Measurements from ENCODE around the gene NUS1. TPM values are rescaled to one million over a fixed set of nuclear protein-coding genes. Genes with fewer than 3 reads are reported as not detected.

Gene NUS1
- polyA plus RNA-seq (2013, experiment 1 of 2), result 35.9 TPM
- 37.2 TPM for polyA plus RNA-seq (2013, experiment 2 of 2)

DNA sequence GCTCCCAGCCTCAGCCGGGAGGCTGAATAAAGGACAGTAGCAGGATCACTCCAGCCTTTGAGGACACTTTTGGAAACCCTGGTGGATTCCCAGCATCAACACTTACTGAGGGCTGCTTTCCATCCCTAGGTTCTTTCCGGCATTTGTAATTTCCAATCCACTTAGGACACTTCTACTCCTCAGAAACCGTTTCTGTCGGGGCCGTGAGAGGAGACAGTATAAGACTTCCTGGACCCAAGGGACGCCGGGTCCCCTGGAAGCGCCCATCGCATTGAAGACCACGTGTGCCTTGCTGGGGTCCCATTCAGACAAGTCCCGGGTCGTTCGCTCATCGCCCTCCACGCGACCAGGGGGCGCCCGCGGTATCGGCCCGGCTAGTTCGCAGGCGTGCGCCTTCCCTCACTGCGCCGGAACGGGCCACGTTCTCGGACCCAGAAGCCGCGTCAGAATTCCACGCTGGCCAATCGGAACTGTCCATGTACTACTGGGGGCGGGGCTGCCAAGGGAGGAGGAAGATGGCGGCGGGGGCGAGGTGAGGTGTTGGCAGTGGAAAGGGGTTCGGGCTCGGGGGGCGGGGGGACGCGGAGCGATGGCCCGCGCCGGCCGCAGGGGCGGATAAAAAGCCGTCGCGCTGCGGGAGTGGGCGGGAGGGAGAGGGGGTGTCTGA, at the start of gene NUS1:
Gene NUS1 (plus strand): TSS at position 479 of the 667 bp plus-strand sequence. CDS start 202 bp downstream, outside the sequence.
- Histone ChIP-seq H3K36me3 (ENCODE audit: control insufficient read depth in 1 of 2, insufficient read depth in 2 of 2, low read depth in 1 of 2, low read length in 2 of 2) (no peaks in the 10 kb centered on the region), H2BK12ac (ENCODE audit: low read length in 2 of 2) (no peak within 1 kb of the TSS), H4K91ac (ENCODE audit: low read length) (no peak within 1 kb of the TSS), H3K9me3 (ENCODE audit: control insufficient read depth, low read length) (no peaks in the 10 kb centered on the region), H4K8ac (ENCODE audit: low read length) (peak within 1 kb of the TSS; percentile 91), H3K27ac (ENCODE audit: low read length, poor library complexity, severe bottlenecking) (no peak within 1 kb of the TSS), H3K4ac (ENCODE audit: low read depth in 1 of 2, low read length in 2 of 2) (peak within 1 kb of the TSS; percentile 41 to 54), H2BK5ac (ENCODE audit: low read depth, low read length, poor library complexity, severe bottlenecking) (no peak within 1 kb of the TSS), H3K14ac (ENCODE audit: low read length in 2 of 2) (no peak within 1 kb of the TSS), H2BK120ac (ENCODE audit: low read depth, low read length) (no peak within 1 kb of the TSS), H3K18ac (ENCODE audit: low read depth in 1 of 2, low read length in 2 of 2) (peak within 1 kb of the TSS in 1 of 2 experiments; percentile 68), H3K4me3 (ENCODE audit: insufficient read depth in 1 of 2, low read depth in 1 of 2, low read length in 2 of 2) (peak within 1 kb of the TSS; percentile 89 to 91), H3K9ac (ENCODE audit: low read length) (peak within 1 kb of the TSS; percentile 90), H2AK5ac (ENCODE audit: low read length, severe bottlenecking) (no peak within 1 kb of the TSS), H3K79me1 (replicated peaks; ENCODE audit: low read length, poor library complexity, severe bottlenecking) (peaks cover 7% of the 10 kb centered on the region), H3K23ac (ENCODE audit: low read length in 2 of 2) (no peak within 1 kb of the TSS), H3K27me3 (ENCODE audit: control insufficient read depth in 1 of 2, insufficient read depth in 1 of 2, low read length in 2 of 2) (no peaks in the 10 kb centered on the region), H3K4me1 (ENCODE audit: control insufficient read depth, insufficient read depth, low read depth, low read length) (peaks cover 4% of the 10 kb centered on the region), H3K4me2 (ENCODE audit: low read length, poor library complexity, severe bottlenecking) (peak within 1 kb of the TSS; percentile 82), H2BK15ac (ENCODE audit: low read depth, poor library complexity, severe bottlenecking) (no peak within 1 kb of the TSS), H2AFZ (ENCODE audit: low read depth, low read length) (peak within 1 kb of the TSS; percentile 73)
- peak; percentile 98 for DNase-seq
- under 1% methylated on average over 44 of the region's 53 CpGs for WGBS

GRCh38 chr6:117627533-117627932, 47.7 kb upstream of the NUS1 start:
- H2BK120ac ChIP-seq (ENCODE audit: low read depth, low read length), result no peak overlapping the region
- no peak overlapping the region for H3K14ac ChIP-seq (ENCODE audit: low read length in 2 of 2)
- H2BK5ac ChIP-seq (ENCODE audit: low read depth, low read length, poor library complexity, severe bottlenecking), result no peak overlapping the region
- no peak overlapping the region for H3K27ac ChIP-seq (ENCODE audit: low read length, poor library complexity, severe bottlenecking)
- H2AFZ ChIP-seq (ENCODE audit: low read depth, low read length), result no peak overlapping the region
- H3K27me3 ChIP-seq (ENCODE audit: control insufficient read depth in 1 of 2, insufficient read depth in 1 of 2, low read length in 2 of 2), result no peaks in the 10 kb centered on the region
- peaks cover 43% of the 10 kb centered on the region for H3K9me3 ChIP-seq (ENCODE audit: control insufficient read depth, low read length)
- H3K23ac ChIP-seq (ENCODE audit: low read length in 2 of 2), result no peak overlapping the region
- no peaks in the 10 kb centered on the region for H3K79me1 ChIP-seq (replicated peaks; ENCODE audit: low read length, poor library complexity, severe bottlenecking)
- H3K9ac ChIP-seq (ENCODE audit: low read length), result no peak overlapping the region
- no peak overlapping the region for H2AK5ac ChIP-seq (ENCODE audit: low read length, severe bottlenecking)
- no peak overlapping the region for H3K4ac ChIP-seq (ENCODE audit: low read depth in 1 of 2, low read length in 2 of 2)
- no peak overlapping the region for H4K91ac ChIP-seq (ENCODE audit: low read length)
- no peak overlapping the region for H3K4me3 ChIP-seq (ENCODE audit: insufficient read depth in 1 of 2, low read depth in 1 of 2, low read length in 2 of 2)
- H3K4me1 ChIP-seq (ENCODE audit: control insufficient read depth, insufficient read depth, low read depth, low read length), result no peaks in the 10 kb centered on the region
- no peak overlapping the region for H3K4me2 ChIP-seq (ENCODE audit: low read length, poor library complexity, severe bottlenecking)
- no peak overlapping the region for H4K8ac ChIP-seq (ENCODE audit: low read length)
- no peak overlapping the region for H2BK12ac ChIP-seq (ENCODE audit: low read length in 2 of 2)
- no peak overlapping the region for H3K18ac ChIP-seq (ENCODE audit: low read depth in 1 of 2, low read length in 2 of 2)
- DNase-seq, result no peak
- no peaks in the 10 kb centered on the region for H3K36me3 ChIP-seq (ENCODE audit: control insufficient read depth in 1 of 2, insufficient read depth in 2 of 2, low read depth in 1 of 2, low read length in 2 of 2)
- no peak overlapping the region for H2BK15ac ChIP-seq (ENCODE audit: low read depth, poor library complexity, severe bottlenecking)

DNA sequence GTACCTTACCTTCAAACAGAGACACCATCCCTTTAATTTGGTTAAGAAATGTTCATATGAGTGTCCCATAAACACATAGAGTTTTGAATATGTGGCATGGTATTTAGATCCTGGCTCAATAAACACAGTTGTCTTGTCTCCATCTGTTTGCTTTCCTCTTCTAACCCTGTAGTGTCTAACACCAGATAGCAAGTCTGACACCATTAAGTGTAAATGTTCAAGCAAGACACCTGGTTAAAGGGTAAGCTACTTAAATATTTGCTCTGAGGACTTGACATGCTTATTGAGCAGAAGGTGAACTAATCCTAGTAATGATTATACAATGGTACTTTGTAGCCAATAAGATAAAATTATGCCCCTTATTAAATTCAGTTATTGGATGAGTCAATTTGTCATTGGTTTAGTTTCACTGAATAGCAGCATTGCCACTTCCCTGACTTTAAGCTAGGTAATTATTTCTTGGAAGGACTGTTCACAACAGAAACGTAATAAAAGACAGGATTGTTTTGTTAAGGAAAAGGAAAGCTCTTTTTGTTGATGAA, 46.1 kb upstream of the NUS1 start:
- no peak overlapping the region for H2AK5ac ChIP-seq (ENCODE audit: low read length, severe bottlenecking)
- H3K9ac ChIP-seq (ENCODE audit: low read length), result no peak overlapping the region
- H3K4me3 ChIP-seq (ENCODE audit: insufficient read depth in 1 of 2, low read depth in 1 of 2, low read length in 2 of 2), result no peak overlapping the region
- H3K4me1 ChIP-seq (ENCODE audit: control insufficient read depth, insufficient read depth, low read depth, low read length), result no peaks in the 10 kb centered on the region
- H3K4ac ChIP-seq (ENCODE audit: low read depth in 1 of 2, low read length in 2 of 2), result no peak overlapping the region
- H2AFZ ChIP-seq (ENCODE audit: low read depth, low read length), result no peak overlapping the region
- no peak overlapping the region for H2BK12ac ChIP-seq (ENCODE audit: low read length in 2 of 2)
- DNase-seq, result no peak
- H2BK15ac ChIP-seq (ENCODE audit: low read depth, poor library complexity, severe bottlenecking), result no peak overlapping the region
- H3K36me3 ChIP-seq (ENCODE audit: control insufficient read depth in 1 of 2, insufficient read depth in 2 of 2, low read depth in 1 of 2, low read length in 2 of 2), result no peaks in the 10 kb centered on the region
- WGBS, result 67% methylated on average over 1 of the region's 1 CpG
- H3K9me3 ChIP-seq (ENCODE audit: control insufficient read depth, low read length), result peaks cover 30% of the 10 kb centered on the region
- H3K4me2 ChIP-seq (ENCODE audit: low read length, poor library complexity, severe bottlenecking), result no peak overlapping the region
- no peak overlapping the region for H3K27ac ChIP-seq (ENCODE audit: low read length, poor library complexity, severe bottlenecking)
- H3K14ac ChIP-seq (ENCODE audit: low read length in 2 of 2), result no peak overlapping the region
- H3K79me1 ChIP-seq (replicated peaks; ENCODE audit: low read length, poor library complexity, severe bottlenecking), result no peaks in the 10 kb centered on the region
- no peak overlapping the region for H2BK5ac ChIP-seq (ENCODE audit: low read depth, low read length, poor library complexity, severe bottlenecking)
- no peak overlapping the region for H3K18ac ChIP-seq (ENCODE audit: low read depth in 1 of 2, low read length in 2 of 2)
- H4K91ac ChIP-seq (ENCODE audit: low read length), result no peak overlapping the region
- H2BK120ac ChIP-seq (ENCODE audit: low read depth, low read length), result no peak overlapping the region
- no peaks in the 10 kb centered on the region for H3K27me3 ChIP-seq (ENCODE audit: control insufficient read depth in 1 of 2, insufficient read depth in 1 of 2, low read length in 2 of 2)
- H4K8ac ChIP-seq (ENCODE audit: low read length), result no peak overlapping the region
- no peak overlapping the region for H3K23ac ChIP-seq (ENCODE audit: low read length in 2 of 2)

DNA sequence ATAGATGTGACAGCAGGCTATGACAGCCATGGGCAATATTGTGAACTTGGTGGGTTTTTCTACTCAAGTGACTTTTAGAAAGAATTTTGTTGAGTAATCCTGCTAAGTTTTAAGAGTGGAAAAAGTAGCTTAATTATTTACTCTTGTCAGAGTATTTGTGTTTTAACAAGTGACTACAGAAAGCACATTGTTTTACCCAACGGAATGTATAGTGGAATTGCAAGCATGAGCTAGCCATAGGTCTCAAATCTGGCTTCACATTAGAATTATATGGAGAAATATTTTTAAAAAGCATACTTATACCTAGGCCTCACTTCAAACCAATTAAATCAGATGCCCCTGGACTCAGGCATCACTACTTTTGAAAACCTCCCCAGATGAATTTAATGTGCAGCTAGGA, 37.5 kb upstream of the NUS1 start:
- H3K27ac ChIP-seq (ENCODE audit: low read length, poor library complexity, severe bottlenecking), result peak overlapping the region; percentile 13
- no peaks in the 10 kb centered on the region for H3K4me1 ChIP-seq (ENCODE audit: control insufficient read depth, insufficient read depth, low read depth, low read length)
- no peak for DNase-seq
- no peaks in the 10 kb centered on the region for H3K79me1 ChIP-seq (replicated peaks; ENCODE audit: low read length, poor library complexity, severe bottlenecking)
- no peak overlapping the region for H3K4me3 ChIP-seq (ENCODE audit: insufficient read depth in 1 of 2, low read depth in 1 of 2, low read length in 2 of 2)
- no CpG with 5 or more reads among the region's 1 CpG for WGBS
- no peak overlapping the region for H2AK5ac ChIP-seq (ENCODE audit: low read length, severe bottlenecking)
- no peak overlapping the region for H2BK15ac ChIP-seq (ENCODE audit: low read depth, poor library complexity, severe bottlenecking)
- no peak overlapping the region for H2AFZ ChIP-seq (ENCODE audit: low read depth, low read length)
- no peak overlapping the region for H3K18ac ChIP-seq (ENCODE audit: low read depth in 1 of 2, low read length in 2 of 2)
- H3K9ac ChIP-seq (ENCODE audit: low read length), result no peak overlapping the region
- no peak overlapping the region for H4K8ac ChIP-seq (ENCODE audit: low read length)
- no peak overlapping the region for H3K4me2 ChIP-seq (ENCODE audit: low read length, poor library complexity, severe bottlenecking)
- no peak overlapping the region for H3K23ac ChIP-seq (ENCODE audit: low read length in 2 of 2)
- no peaks in the 10 kb centered on the region for H3K36me3 ChIP-seq (ENCODE audit: control insufficient read depth in 1 of 2, insufficient read depth in 2 of 2, low read depth in 1 of 2, low read length in 2 of 2)
- no peak overlapping the region for H2BK5ac ChIP-seq (ENCODE audit: low read depth, low read length, poor library complexity, severe bottlenecking)
- no peaks in the 10 kb centered on the region for H3K9me3 ChIP-seq (ENCODE audit: control insufficient read depth, low read length)
- H4K91ac ChIP-seq (ENCODE audit: low read length), result no peak overlapping the region
- H2BK12ac ChIP-seq (ENCODE audit: low read length in 2 of 2), result no peak overlapping the region
- no peak overlapping the region for H3K4ac ChIP-seq (ENCODE audit: low read depth in 1 of 2, low read length in 2 of 2)
- no peaks in the 10 kb centered on the region for H3K27me3 ChIP-seq (ENCODE audit: control insufficient read depth in 1 of 2, insufficient read depth in 1 of 2, low read length in 2 of 2)
- no peak overlapping the region for H3K14ac ChIP-seq (ENCODE audit: low read length in 2 of 2)
- H2BK120ac ChIP-seq (ENCODE audit: low read depth, low read length), result no peak overlapping the region
